DMS 273 (cell line): ENCODE measurements around the gene ARHGAP23.
"Not testable (repeated sequence)": the region's sequence is repeated elsewhere in the genome, so short reads cannot be mapped to it uniquely, and the experiment has no call there.

ENCODE experiments used
- DNase-seq: peaks from one replicate; lab custom pipeline; 2025; ENCODE audit not compliant: unreplicated experiment; lab: John Stamatoyannopoulos, UW

Gene ARHGAP23

GRCh38 chr17:38459567-38459966 is 31.3 kb downstream of the ARHGAP23 start:
- peak; percentile 87 for DNase-seq

- DNase-seq = no peak
Observed at GRCh38 chr17:38460082-38460715, 31.9 kb downstream of the ARHGAP23 start.

- DNase-seq = no peak
Observed at GRCh38 chr17:38460716-38461630, 32.7 kb downstream of the ARHGAP23 start.

- no peak for DNase-seq
Observed at GRCh38 chr17:38461683-38462082, 33.4 kb downstream of the ARHGAP23 start.

- DNase-seq = no peak
Observed at GRCh38 chr17:38463451-38463858, 35.2 kb downstream of the ARHGAP23 start.

GRCh38 chr17:38464251-38464722 is 36.0 kb downstream of the ARHGAP23 start:
- DNase-seq = peak; percentile 81

GRCh38 chr17:38464723-38465390 is 36.6 kb downstream of the ARHGAP23 start:
- peak; percentile 92 for DNase-seq

- peak; percentile 66 for DNase-seq
Observed at GRCh38 chr17:38465391-38466345, 37.4 kb downstream of the ARHGAP23 start.

- DNase-seq = no peak
Observed at GRCh38 chr17:38466346-38467315, 38.4 kb downstream of the ARHGAP23 start.

GRCh38 chr17:38467491-38467890 is 39.2 kb downstream of the ARHGAP23 start:
- no peak for DNase-seq

GRCh38 chr17:38469875-38470274 is 41.6 kb downstream of the ARHGAP23 start:
- no peak for DNase-seq

- not testable (repeated sequence) for DNase-seq
Observed at GRCh38 chr17:38471253-38471652, 43.0 kb downstream of the ARHGAP23 start.

- peak; percentile 86 for DNase-seq
Observed at GRCh38 chr17:38474666-38475065, 46.4 kb downstream of the ARHGAP23 start.

- no peak for DNase-seq
Observed at GRCh38 chr17:38476549-38476948, 48.3 kb downstream of the ARHGAP23 start.

GRCh38 chr17:38477417-38477816 is 49.2 kb downstream of the ARHGAP23 start:
- not testable (repeated sequence) for DNase-seq

- not testable (repeated sequence) for DNase-seq
Observed at GRCh38 chr17:38477951-38478350, 49.7 kb downstream of the ARHGAP23 start.

- not testable (repeated sequence) for DNase-seq
Observed at GRCh38 chr17:38478667-38479066, 50.4 kb downstream of the ARHGAP23 start.

GRCh38 chr17:38482039-38482699 is 53.9 kb downstream of the ARHGAP23 start:
- DNase-seq = not testable (repeated sequence)

- DNase-seq = not testable (repeated sequence)
Observed at GRCh38 chr17:38482700-38483043, 54.4 kb downstream of the ARHGAP23 start.
